Tibial nerve (tissue), 4 donors: ENCODE measurements around the gene PLA2G10. TPM values are rescaled to one million over a fixed set of nuclear protein-coding genes. Genes with fewer than 3 reads are reported as not detected.
"Not testable (repeated sequence)": the region's sequence is repeated elsewhere in the genome, so short reads cannot be mapped to it uniquely, and the experiment has no call there.

ENCODE experiments used
- DNase-seq, 2 donors: peaks; one replicate each; pipeline ENCODE4 v3.0.0-alpha.2; 2019; ENCODE audit warnings: low spot score in 2 of 2
- H3K27ac ChIP-seq, 4 donors: fragments of 200-600 bp; sonication (generic) in 3 of 4; one replicate each; pipeline ENCODE4 v1.5.1; 2017 to 2019; ENCODE audit warnings: mild to moderate bottlenecking in 1 of 4
- H3K27me3 ChIP-seq, 2 donors: fragments of 200-600 bp; sonication (generic) in 1 of 2; one replicate each; pipeline versions ENCODE4 v1.5.1 to v1.6.0; 2017 to 2019
- H3K36me3 ChIP-seq, 3 donors: fragments of 200-600 bp; sonication (generic); one replicate each; pipeline ENCODE4 v1.5.1; 2018 to 2019
- H3K4me1 ChIP-seq, 4 donors: fragments of 200-600 bp; sonication (generic) in 3 of 4; one replicate each; pipeline ENCODE4 v1.5.1; 2017 to 2019
- H3K4me3 ChIP-seq, 4 donors: fragments of 200-600 bp; sonication (generic) in 3 of 4; one replicate each; pipeline ENCODE4 v1.5.1; 2017 to 2019; ENCODE audit warnings: mild to moderate bottlenecking in 1 of 4, moderate library complexity in 1 of 4
- H3K9me3 ChIP-seq, 4 donors: fragments of 200-600 bp; sonication (generic) in 3 of 4; one replicate each; pipeline ENCODE4 v1.5.1; 2017 to 2019
- EP300 ChIP-seq, 2 donors: sonication (generic); formaldehyde crosslinking; IDR thresholded peaks; one replicate each; pipeline ENCODE4 v1.6.1; 2017; ENCODE audit warnings: antibody characterized with exemption in 2 of 2, mild to moderate bottlenecking in 1 of 2
- POLR2A ChIP-seq, 2 donors: fragments of 450-650 bp; IDR thresholded peaks; one replicate each; pipeline ENCODE4 v1.6.1; 2017; ENCODE audit warnings: antibody characterized with exemption in 2 of 2, mild to moderate bottlenecking in 2 of 2, moderate library complexity in 2 of 2
- WGBS, 2 donors: methylation state at CpG; one replicate each; pipeline ENCODE4 v1.1.5; 2018; 5-methylcytosine and 5-hydroxymethylcytosine counted together
- total RNA-seq, 4 donors: library from RNA; depleted of rRNA; stranded (reverse); fragments of >200 nt; gene quantifications; one replicate each; pipeline ENCODE4 v1.1.0, GENCODE V29; 2016
- TF ChIP-seq, protein P1 (sequence below), 5 experiments: fragments of 200-600 bp in 3 of 5; fragments of 450-650 bp in 2 of 5; sonication (generic) in 3 of 5; IDR thresholded peaks; one replicate each; pipeline ENCODE4 v1.5.1; 2016 to 2019; ENCODE audit warnings: antibody characterized with exemption in 5 of 5, mild to moderate bottlenecking in 3 of 5, moderate library complexity in 2 of 5

Gene PLA2G10
- total RNA-seq, 4 donors from 2014 or later: not detected

DNA sequence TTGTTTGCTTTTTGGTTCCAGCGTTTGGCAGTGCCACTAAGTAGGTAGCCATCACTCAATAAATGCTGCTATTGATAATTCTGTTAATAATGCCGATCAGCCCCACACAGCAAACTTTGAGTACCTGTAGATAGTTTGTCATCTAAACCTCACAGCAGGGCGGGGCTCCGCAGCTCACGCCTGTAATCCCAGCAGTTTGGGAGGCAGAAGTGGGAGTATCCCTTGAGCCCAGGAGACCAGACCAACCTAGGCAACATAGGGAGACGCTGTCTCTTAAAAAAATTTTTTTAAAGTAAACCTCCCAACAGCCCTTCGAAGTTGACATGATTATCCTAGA lies 59.8 kb downstream of the PLA2G10 start:
- DNase-seq: no peak
- peaks cover 0 to 16% (median 0%) of the 10 kb centered on the region in 3 donors for H3K36me3 ChIP-seq
- H3K27ac ChIP-seq: peak overlapping the region in 2 of 4 donors; percentile 26 to 97
- peaks cover 0 to 65% (median 31%) of the 10 kb centered on the region in 4 donors for H3K4me1 ChIP-seq
- H3K9me3 ChIP-seq: no peaks in the 10 kb centered on the region
- WGBS, 2 donors: 63 to 72% methylated on average over 7 of the region's 7 CpGs
- H3K4me3 ChIP-seq: peak overlapping the region in 3 of 4 donors; percentile 73 to 99 (median 91)
- TF ChIP-seq POLR2A (IDR thresholded peaks at IDR 0.05): no peak
- TF ChIP-seq, protein P1, sequence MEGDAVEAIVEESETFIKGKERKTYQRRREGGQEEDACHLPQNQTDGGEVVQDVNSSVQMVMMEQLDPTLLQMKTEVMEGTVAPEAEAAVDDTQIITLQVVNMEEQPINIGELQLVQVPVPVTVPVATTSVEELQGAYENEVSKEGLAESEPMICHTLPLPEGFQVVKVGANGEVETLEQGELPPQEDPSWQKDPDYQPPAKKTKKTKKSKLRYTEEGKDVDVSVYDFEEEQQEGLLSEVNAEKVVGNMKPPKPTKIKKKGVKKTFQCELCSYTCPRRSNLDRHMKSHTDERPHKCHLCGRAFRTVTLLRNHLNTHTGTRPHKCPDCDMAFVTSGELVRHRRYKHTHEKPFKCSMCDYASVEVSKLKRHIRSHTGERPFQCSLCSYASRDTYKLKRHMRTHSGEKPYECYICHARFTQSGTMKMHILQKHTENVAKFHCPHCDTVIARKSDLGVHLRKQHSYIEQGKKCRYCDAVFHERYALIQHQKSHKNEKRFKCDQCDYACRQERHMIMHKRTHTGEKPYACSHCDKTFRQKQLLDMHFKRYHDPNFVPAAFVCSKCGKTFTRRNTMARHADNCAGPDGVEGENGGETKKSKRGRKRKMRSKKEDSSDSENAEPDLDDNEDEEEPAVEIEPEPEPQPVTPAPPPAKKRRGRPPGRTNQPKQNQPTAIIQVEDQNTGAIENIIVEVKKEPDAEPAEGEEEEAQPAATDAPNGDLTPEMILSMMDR (IDR thresholded peaks at IDR 0.05): no peak
- TF ChIP-seq EP300 (IDR thresholded peaks at IDR 0.05): no peak
- no peaks in the 10 kb centered on the region for H3K27me3 ChIP-seq

DNA sequence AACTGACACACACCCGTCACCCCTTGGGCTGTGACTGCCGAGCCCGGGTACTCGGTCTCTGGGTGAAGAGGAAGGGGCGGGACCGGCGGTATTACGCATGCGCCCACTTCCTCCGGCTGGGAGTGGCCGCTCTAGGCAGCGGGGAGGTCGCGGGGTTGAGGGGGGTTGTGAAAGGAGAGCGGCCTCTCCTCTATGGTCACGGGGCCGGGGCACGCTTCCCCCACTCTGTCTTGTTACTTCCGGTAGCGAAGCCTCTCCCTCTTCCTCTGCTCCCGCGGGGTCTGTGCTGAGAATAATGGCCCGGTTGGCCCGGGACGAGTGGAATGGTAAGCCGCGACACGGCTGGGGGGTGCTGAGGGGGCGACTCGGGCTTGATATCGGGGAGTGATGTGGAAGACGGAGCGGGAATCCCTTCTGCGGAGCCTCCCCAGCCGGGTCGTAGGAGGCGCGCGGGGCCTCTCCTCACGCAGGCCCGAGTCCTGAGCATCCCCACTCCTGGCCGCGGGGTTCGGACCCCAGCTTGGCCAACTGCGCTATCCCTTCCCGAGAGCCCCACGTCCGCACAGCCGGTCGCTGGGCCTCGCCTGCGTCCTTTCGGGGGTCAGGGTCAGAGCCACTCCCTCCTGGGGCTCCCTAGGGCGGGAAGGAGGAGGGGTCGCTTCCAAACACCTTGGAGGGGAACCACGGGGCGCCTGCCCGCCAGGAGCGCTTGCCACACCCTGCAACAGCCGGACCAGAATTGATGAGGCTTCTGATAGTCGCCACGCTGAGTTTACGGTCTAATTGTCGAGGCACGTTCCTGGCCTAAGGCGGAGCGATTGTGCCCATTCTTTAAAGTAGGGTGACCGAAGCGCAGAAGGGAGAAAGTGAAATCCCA lies 61.2 kb downstream of the PLA2G10 start, which contains the start of gene BFAR:
BFAR (plus strand) TSS at position 259 of the 877 bp plus-strand sequence. CDS start 11,396 bp downstream, outside the sequence.
- no peaks in the 10 kb centered on the region for H3K27me3 ChIP-seq
- H3K27ac ChIP-seq: peak within 1 kb of the TSS; percentile 87 to 98 (median 96)
- 0% methylated on average over 24 to 69 of the region's 69 CpGs for WGBS, 2 donors
- peaks cover 0 to 3% (median 0%) of the 10 kb centered on the region in 3 donors for H3K36me3 ChIP-seq
- DNase-seq: peak; percentile 99
- TF ChIP-seq POLR2A (IDR thresholded peaks at IDR 0.05) (peak; percentile 94 to 97), EP300 (IDR thresholded peaks at IDR 0.05) (peak; percentile 92 to 99)
- TF ChIP-seq, protein P1 (IDR thresholded peaks at IDR 0.05): peak in 1 of 5 experiments; percentile 37
- H3K4me1 ChIP-seq: peaks cover 0 to 76% (median 40%) of the 10 kb centered on the region in 4 donors
- H3K9me3 ChIP-seq: no peaks in the 10 kb centered on the region
- H3K4me3 ChIP-seq: peak within 1 kb of the TSS; percentile 73 to 99 (median 93)

DNA sequence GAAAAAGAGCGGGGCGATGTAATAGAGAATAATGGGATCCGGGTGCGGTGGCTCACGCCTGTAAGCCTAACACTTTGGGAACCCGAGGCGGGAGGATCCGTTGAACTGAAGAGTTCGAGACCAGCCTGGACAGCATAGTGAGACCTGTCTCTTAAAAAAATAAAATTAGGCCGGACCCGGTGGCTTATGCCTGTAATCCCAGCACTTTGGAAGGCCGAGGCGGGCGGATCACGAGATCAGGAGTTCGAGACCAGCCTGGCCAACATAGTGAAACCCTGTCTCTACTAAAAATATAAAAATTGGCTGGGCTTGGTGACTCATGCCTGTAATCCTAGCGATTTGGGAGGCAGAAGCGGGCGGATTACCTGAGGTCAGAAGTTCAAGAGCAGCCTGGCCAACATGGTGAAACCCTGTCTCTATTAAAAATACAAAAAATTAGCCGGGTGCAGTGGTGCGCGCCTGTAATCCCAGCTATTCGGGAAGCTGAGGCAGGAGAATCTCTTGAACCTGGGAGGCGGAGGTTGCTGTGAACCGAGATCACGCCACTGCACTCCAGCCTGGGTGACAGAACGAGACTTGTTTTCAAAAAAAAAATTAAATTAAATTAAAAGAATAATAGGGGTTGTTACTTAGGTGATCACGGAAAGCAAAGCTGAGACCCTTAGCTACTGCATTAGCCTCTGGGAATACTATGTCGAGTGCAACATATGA lies 63.3 kb downstream of the PLA2G10 start:
- peak overlapping the region; percentile 71 to 94 (median 94) for H3K27ac ChIP-seq
- H3K4me3 ChIP-seq: peak overlapping the region; percentile 29 to 80 (median 66)
- 82 to 84% methylated on average over 29 of the region's 29 CpGs for WGBS, 2 donors
- peaks cover 0 to 23% (median 0%) of the 10 kb centered on the region in 3 donors for H3K36me3 ChIP-seq
- H3K4me1 ChIP-seq: peaks cover 0 to 59% (median 32%) of the 10 kb centered on the region in 4 donors
- not testable (repeated sequence) for H3K9me3 ChIP-seq, DNase-seq, H3K27me3 ChIP-seq

DNA sequence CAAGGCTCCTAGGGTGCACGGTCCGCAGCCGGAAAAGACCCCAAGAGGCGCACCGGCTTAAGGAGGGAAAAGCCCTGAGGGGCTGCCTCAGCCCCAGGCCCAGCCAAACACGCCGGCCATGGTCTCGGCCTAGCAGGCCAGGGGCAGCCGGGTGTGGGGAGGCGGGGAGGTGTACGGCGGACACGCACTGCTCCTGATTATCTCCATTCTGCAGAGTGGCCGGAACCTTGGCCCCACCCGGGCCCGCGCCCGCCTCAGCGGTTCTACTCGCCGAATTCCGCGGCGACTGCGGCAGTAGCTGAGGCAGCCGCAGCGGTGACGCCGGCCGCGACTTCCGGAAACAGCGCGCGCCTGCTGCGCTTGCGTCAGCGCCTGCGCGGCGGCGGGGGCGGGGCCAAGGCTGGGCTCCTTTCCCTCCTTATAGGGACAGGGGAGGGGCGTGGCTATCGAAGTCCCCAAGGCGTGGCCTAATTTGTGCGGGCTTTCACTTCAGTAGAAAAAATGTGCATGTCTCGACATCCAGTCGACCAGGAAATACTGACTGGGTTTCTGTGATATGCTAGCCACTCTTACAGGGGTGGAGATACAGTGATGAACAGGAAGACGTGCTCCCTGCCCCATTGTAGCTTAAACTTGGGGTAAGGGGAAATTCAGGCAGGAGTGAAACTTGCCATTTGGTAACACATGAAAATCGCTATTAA lies 64.0 kb downstream of the PLA2G10 start, which contains the start of gene PARN:
PARN (minus strand) TSS at position 342 of the 701 bp plus-strand sequence; CDS start at position 207, 135 bp downstream.
- peak; percentile 70 to 95 for TF ChIP-seq EP300 (IDR thresholded peaks at IDR 0.05)
- peak; percentile 81 to 93 for TF ChIP-seq POLR2A (IDR thresholded peaks at IDR 0.05)
- TF ChIP-seq, protein P1 (IDR thresholded peaks at IDR 0.05): peak in 1 of 5 experiments; percentile 31
- H3K27me3 ChIP-seq: no peaks in the 10 kb centered on the region
- H3K27ac ChIP-seq: peak within 1 kb of the TSS; percentile 71 to 94 (median 94)
- DNase-seq: peak; percentile 93 to 95
- peak within 1 kb of the TSS; percentile 59 to 99 (median 77) for H3K4me3 ChIP-seq
- H3K36me3 ChIP-seq: peaks cover 0 to 30% (median 0%) of the 10 kb centered on the region in 3 donors
- WGBS, 2 donors: 1 to 2% methylated on average over 29 to 48 of the region's 51 CpGs
- H3K9me3 ChIP-seq: no peaks in the 10 kb centered on the region
- H3K4me1 ChIP-seq: peaks cover 0 to 52% (median 28%) of the 10 kb centered on the region in 4 donors

DNA sequence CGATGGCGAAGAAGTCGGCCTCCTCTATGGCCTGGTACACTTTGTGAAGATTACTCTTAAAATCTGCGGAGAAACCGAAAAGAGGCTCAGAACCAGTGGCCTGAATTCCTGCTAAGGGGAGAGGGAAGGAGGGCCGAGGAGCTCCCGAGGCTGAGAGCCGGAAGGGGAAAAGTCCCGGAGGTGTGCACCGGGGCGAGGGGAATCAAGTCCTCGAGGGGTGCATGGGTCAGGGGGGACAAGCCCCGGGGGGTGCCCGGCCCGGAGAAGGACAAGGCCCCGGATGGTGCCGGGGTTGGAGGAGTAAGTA lies 64.5 kb downstream of the PLA2G10 start:
- Histone ChIP-seq H3K4me3 (peak overlapping the region; percentile 59 to 99 (median 77)), H3K27me3 (no peaks in the 10 kb centered on the region), H3K9me3 (no peaks in the 10 kb centered on the region), H3K4me1 (peaks cover 0 to 47% (median 25%) of the 10 kb centered on the region in 4 donors), H3K27ac (peak overlapping the region; percentile 71 to 94 (median 94)), H3K36me3 (peaks cover 0 to 35% (median 0%) of the 10 kb centered on the region in 3 donors)
- DNase-seq: no peak
- 2 to 3% methylated on average over 17 of the region's 17 CpGs for WGBS, 2 donors
- TF ChIP-seq, protein P1 (IDR thresholded peaks at IDR 0.05): no peak
- TF ChIP-seq POLR2A (IDR thresholded peaks at IDR 0.05): no peak
- no peak for TF ChIP-seq EP300 (IDR thresholded peaks at IDR 0.05)
